Measurements from ENCODE around the gene USP22.

DNA sequence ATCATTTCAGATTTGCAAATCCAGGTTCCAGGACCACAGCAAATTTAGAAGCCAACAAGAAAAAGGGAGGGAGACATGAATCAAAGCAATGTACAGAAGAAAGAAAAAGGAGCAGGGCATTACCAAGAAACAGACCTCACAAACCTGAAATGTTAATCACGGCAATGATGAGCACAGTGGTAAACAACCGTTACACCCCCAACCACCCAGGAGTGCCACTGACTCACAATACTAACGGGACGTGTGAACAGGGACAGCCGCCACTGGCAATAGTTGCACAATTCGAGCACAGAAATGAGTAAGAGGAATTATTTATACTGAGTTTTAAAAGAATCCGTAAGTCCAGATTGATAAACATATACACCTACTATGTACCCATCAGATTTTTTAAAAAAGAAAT, 13.8 kb downstream of the USP22 start:
- TF ChIP-seq, protein P1, sequence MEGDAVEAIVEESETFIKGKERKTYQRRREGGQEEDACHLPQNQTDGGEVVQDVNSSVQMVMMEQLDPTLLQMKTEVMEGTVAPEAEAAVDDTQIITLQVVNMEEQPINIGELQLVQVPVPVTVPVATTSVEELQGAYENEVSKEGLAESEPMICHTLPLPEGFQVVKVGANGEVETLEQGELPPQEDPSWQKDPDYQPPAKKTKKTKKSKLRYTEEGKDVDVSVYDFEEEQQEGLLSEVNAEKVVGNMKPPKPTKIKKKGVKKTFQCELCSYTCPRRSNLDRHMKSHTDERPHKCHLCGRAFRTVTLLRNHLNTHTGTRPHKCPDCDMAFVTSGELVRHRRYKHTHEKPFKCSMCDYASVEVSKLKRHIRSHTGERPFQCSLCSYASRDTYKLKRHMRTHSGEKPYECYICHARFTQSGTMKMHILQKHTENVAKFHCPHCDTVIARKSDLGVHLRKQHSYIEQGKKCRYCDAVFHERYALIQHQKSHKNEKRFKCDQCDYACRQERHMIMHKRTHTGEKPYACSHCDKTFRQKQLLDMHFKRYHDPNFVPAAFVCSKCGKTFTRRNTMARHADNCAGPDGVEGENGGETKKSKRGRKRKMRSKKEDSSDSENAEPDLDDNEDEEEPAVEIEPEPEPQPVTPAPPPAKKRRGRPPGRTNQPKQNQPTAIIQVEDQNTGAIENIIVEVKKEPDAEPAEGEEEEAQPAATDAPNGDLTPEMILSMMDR (IDR thresholded peaks at IDR 0.05): no peak
- no peak for TF ChIP-seq POLR2A (IDR thresholded peaks at IDR 0.05)
- TF ChIP-seq EP300 (IDR thresholded peaks at IDR 0.05): no peak
